ENCODE data around the gene REX1BD. TPM values are rescaled to one million over a fixed set of nuclear protein-coding genes. Genes with fewer than 3 reads are reported as not detected.
A peak's percentile ranks its signal among the peaks of the same experiment; 100 is the strongest.

REX1BD gene
- total and polyA plus RNA-seq, 2 of the 13 experiments (the other 11 are each of a cell fraction or from before 2014, with no cell fraction given): 7.5 to 25.4 TPM

- TF ChIP-seq NR0B2 (CRISPR knock-in tag; IDR thresholded peaks at IDR 0.05): no peak
- no peak for TF ChIP-seq ATAD3A (CRISPR knock-in tag; IDR thresholded peaks at IDR 0.05)
- no peak for TF ChIP-seq SRY (CRISPR knock-in tag; IDR thresholded peaks at IDR 0.05)
- TF ChIP-seq TBX2 (CRISPR knock-in tag; IDR thresholded peaks at IDR 0.05; ENCODE audit: borderline replicate concordance): peak; percentile 60; the same call in 1 of the 2 replicates
- no peak for TF ChIP-seq CCDC6 (CRISPR knock-in tag; IDR thresholded peaks at IDR 0.05)
- TF ChIP-seq RNF2 (conservative IDR thresholded peaks at IDR 0.05; ENCODE audit: low read depth): no peak
- TF ChIP-seq PRDM4 (CRISPR knock-in tag; IDR thresholded peaks at IDR 0.05; ENCODE audit: borderline replicate concordance): no peak
- no peak for TF ChIP-seq KLF6 (CRISPR knock-in tag; IDR thresholded peaks at IDR 0.05)
- TF ChIP-seq TCF7 (IDR thresholded peaks at IDR 0.05; ENCODE audit: low read depth): peak; percentile 81
- TF ChIP-seq BCL6 (CRISPR knock-in tag; IDR thresholded peaks at IDR 0.05): peak; percentile 66
- TF ChIP-seq ZNF790 (CRISPR knock-in tag; IDR thresholded peaks at IDR 0.05; ENCODE audit: borderline replicate concordance): no peak
- TF ChIP-seq CEBPZ (IDR thresholded peaks at IDR 0.05; ENCODE audit: low read length): no peak
- TF ChIP-seq ZBTB46 (CRISPR knock-in tag; IDR thresholded peaks at IDR 0.05; ENCODE audit: borderline replicate concordance): no peak
- TF ChIP-seq ZNF446 (CRISPR knock-in tag; IDR thresholded peaks at IDR 0.05): no peak
- TF ChIP-seq ZNF768 (CRISPR knock-in tag; IDR thresholded peaks at IDR 0.05): no peak
- TF ChIP-seq ARID4A (CRISPR knock-in tag; IDR thresholded peaks at IDR 0.05; ENCODE audit: borderline replicate concordance): no peak
- TF ChIP-seq ZNF253 (CRISPR knock-in tag; IDR thresholded peaks at IDR 0.05; ENCODE audit: borderline replicate concordance): no peak
These were observed 22.9 kb downstream of the REX1BD start (continued) for GRCh38 chr19:18611327-18612050.
